Measurements from ENCODE around the gene KAT7.
A peak's percentile ranks its signal among the peaks of the same experiment; 100 is the strongest.

KAT7 gene

GRCh38 chr17:49842371-49842770, 53.9 kb downstream of the KAT7 start:
- H3K4me3 ChIP-seq (ENCODE audit: low read depth, low read length), result no peak overlapping the region
- DNase-seq (ENCODE audit: low read depth), result no peak
- TF ChIP-seq CTCF (conservative IDR thresholded peaks at IDR 0.05; ENCODE audit: low read depth, low read length), result no peak

GRCh38 chr17:49842846-49843245, 54.4 kb downstream of the KAT7 start:
- H3K4me3 ChIP-seq (ENCODE audit: low read depth, low read length), result no peak overlapping the region
- DNase-seq (ENCODE audit: low read depth), result no peak

GRCh38 chr17:49843774-49844350, 55.4 kb downstream of the KAT7 start:
- DNase-seq (ENCODE audit: low read depth), result no peak
- peak; percentile 56 for TF ChIP-seq CTCF (conservative IDR thresholded peaks at IDR 0.05; ENCODE audit: low read depth, low read length)
- H3K4me3 ChIP-seq (ENCODE audit: low read depth, low read length), result no peak overlapping the region

More at GRCh38 chr17:49842846-49843245, 54.4 kb downstream of the KAT7 start:
- TF ChIP-seq CTCF (conservative IDR thresholded peaks at IDR 0.05; ENCODE audit: low read depth, low read length), result no peak

GRCh38 chr17:49845321-49845720, 56.8 kb downstream of the KAT7 start:
- H3K4me3 ChIP-seq (ENCODE audit: low read depth, low read length), result no peak overlapping the region
- DNase-seq (ENCODE audit: low read depth), result no peak
- no peak for TF ChIP-seq CTCF (conservative IDR thresholded peaks at IDR 0.05; ENCODE audit: low read depth, low read length)

GRCh38 chr17:49846938-49847712, 58.6 kb downstream of the KAT7 start:
- no peak for TF ChIP-seq CTCF (conservative IDR thresholded peaks at IDR 0.05; ENCODE audit: low read depth, low read length)
- H3K4me3 ChIP-seq (ENCODE audit: low read depth, low read length), result no peak overlapping the region
- no peak for DNase-seq (ENCODE audit: low read depth)

- no peak within 1 kb of the TSS for H3K4me3 ChIP-seq (ENCODE audit: low read depth, low read length)
- no peak for TF ChIP-seq CTCF (conservative IDR thresholded peaks at IDR 0.05; ENCODE audit: low read depth, low read length)
- no peak for DNase-seq (ENCODE audit: low read depth)
Measured at GRCh38 chr17:49848019-49848473, 59.6 kb downstream of the KAT7 start, which contains the start of gene TAC4. Gene TAC4 (minus strand): TSS chr17:49848069. CDS start chr17:49848017, 52 bp downstream.

All from choroid plexus epithelial cell (primary cell).